Adrenal gland (tissue), 12 donors: Measurements from ENCODE around the gene KDR. TPM values are rescaled to one million over a fixed set of nuclear protein-coding genes. Genes with fewer than 3 reads are reported as not detected.
A peak's percentile ranks its signal among the peaks of the same experiment; 100 is the strongest.

ENCODE experiments used
- DNase-seq, 7 donors: peaks; one replicate each; pipeline ENCODE4 v3.0.0-alpha.2; 2019 to 2020
- H3K27ac ChIP-seq, 5 donors: fragments of 200-600 bp; sonication (generic) in 4 of 5; 1 replicate in 3 of 5; 2 replicates in 2 of 5; pipeline versions ENCODE4 v1.5.1 to v1.8.0; 2016 to 2020; ENCODE audit warnings: mild to moderate bottlenecking in 1 of 5
- H3K27me3 ChIP-seq: fragments of 200-600 bp; 2 replicates; pipeline ENCODE4 v1.8.0; 2021
- H3K36me3 ChIP-seq, 2 donors: fragments of 200-600 bp; replicated peaks in 1 of 2; 1 replicate in 1 of 2; 2 replicates in 1 of 2; pipeline versions ENCODE4 v1.5.1 to v1.8.0; 2018 to 2022
- H3K4me1 ChIP-seq, 2 donors: fragments of 200-600 bp; replicated peaks in 1 of 2; 1 replicate in 1 of 2; 2 replicates in 1 of 2; pipeline versions ENCODE4 v1.5.1 to v1.8.0; 2018 to 2021
- H3K4me3 ChIP-seq, 4 donors: fragments of 200-600 bp; sonication (generic) in 3 of 4; one replicate each; pipeline ENCODE4 v1.5.1; 2016 to 2018
- H3K9me3 ChIP-seq, 3 donors: fragments of 200-600 bp; sonication (generic) in 1 of 3; replicated peaks in 1 of 3; 1 replicate in 2 of 3; 2 replicates in 1 of 3; pipeline versions ENCODE4 v1.5.1 to v1.8.0; 2016 to 2021
- POLR2A ChIP-seq, 2 donors: fragments of 450-650 bp; IDR thresholded peaks; one replicate each; pipeline ENCODE4 v1.6.1; 2017; ENCODE audit warnings: antibody characterized with exemption in 2 of 2, mild to moderate bottlenecking in 2 of 2, moderate library complexity in 1 of 2
- WGBS, 4 donors: extraction: QIAGEN DNeasy Blood & Tissue Kit in 2 of 4; methylation state at CpG; one replicate each; pipeline versions ENCODE4 v1.1.5 to v1.1.7; 2013 to 2017; 5-methylcytosine and 5-hydroxymethylcytosine counted together
- intact Hi-C, 2 donors: fragments of 100-400 bp; cut with DNase I; formaldehyde crosslinking; loops; one replicate each; pipeline versions ENCODE4 v1.14.1 to v1.15.0; 2022 to 2023
- polyA plus RNA-seq, 3 donors: library from polyadenylated mRNA; stranded (reverse); fragments of 200-250 nt in 2 of 3; fragments of 350-450 nt in 1 of 3; fragmentation: Illumina TruSeq in 1 of 3; extraction: RNeasy Lipid Tissue Mini Kit (QIAGEN cat#74804) in 1 of 3; gene quantifications; one replicate each; pipeline ENCODE4 v1.2.3, GENCODE V29; 2013 to 2014
- total RNA-seq, 9 donors: library from RNA; depleted of rRNA in 4 of 9; stranded (reverse); fragments of >200 nt in 4 of 9; fragments of 120-200 nt in 1 of 9; fragmentation: NEBNext Ultra II Directional in 1 of 9; extraction: Animal tissue kit (Norgen Biotek cat#: 25700) in 1 of 9; gene quantifications; one replicate each; pipeline versions ENCODE4 v1.1.0 to v1.2.4, GENCODE V29; 2013 to 2023
- TF ChIP-seq, protein P1 (sequence below), 6 experiments: fragments of 450-650 bp in 4 of 6; fragments of 200-600 bp in 2 of 6; sonication (generic) in 1 of 6; IDR thresholded peaks; 1 replicate in 5 of 6; 2 replicates in 1 of 6; pipeline versions ENCODE4 v1.5.1 to v1.8.0; 2016 to 2021; ENCODE audit warnings: antibody characterized with exemption in 6 of 6, mild to moderate bottlenecking in 2 of 6, moderate library complexity in 1 of 6
- donor health status: healthy with polysubstance abuse.
- donor health status: Bipolar disorder and iron deficiency.
- donor health status: DM: yes; HTN: yes; CAD: no.
- donor health status: DM: no; HTN: no; CAD: no.
- donor health status: DM: no; HTN: no; CAD: no.
- donor health status: DM: yes; HTN: yes; CAD: no.

The KDR gene
- total and polyA plus RNA-seq, 12 donors, result 5.1 to 69.0 (median 37.7) TPM

DNA sequence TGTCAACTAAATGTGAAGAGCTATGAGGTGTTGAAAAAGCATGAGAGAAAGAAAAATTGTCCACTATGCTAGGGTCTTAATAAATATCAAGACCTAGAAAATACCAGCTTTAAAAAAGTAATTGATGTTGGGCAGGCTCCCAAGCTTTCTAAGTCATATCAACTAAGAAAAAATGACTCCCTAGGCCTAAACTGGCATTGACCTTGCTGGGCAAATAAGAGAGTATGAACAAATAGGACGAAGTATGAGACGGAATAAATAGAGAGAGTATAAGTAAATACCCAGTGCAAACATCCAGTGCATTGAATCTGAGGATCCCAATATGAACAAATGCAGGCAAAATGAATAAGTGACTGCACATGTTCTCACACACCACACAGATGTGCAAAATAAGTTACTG is 3.2 kb downstream of the KDR start:
- WGBS, 4 donors, result 39 to 54% (median 46%) methylated on average over 2 of the region's 2 CpGs
- no peak for DNase-seq
- Histone ChIP-seq H3K27me3 (peaks cover 16% of the 10 kb centered on the region), H3K36me3 (no peaks in the 10 kb centered on the region), H3K4me1 (no peaks in the 10 kb centered on the region), H3K27ac (no peak overlapping the region), H3K9me3 (no peaks in the 10 kb centered on the region), H3K4me3 (peak overlapping the region in 1 of 4 donors; percentile 36)
- no peak for TF ChIP-seq POLR2A (IDR thresholded peaks at IDR 0.05)
- intact Hi-C loops, result no loop called here

DNA sequence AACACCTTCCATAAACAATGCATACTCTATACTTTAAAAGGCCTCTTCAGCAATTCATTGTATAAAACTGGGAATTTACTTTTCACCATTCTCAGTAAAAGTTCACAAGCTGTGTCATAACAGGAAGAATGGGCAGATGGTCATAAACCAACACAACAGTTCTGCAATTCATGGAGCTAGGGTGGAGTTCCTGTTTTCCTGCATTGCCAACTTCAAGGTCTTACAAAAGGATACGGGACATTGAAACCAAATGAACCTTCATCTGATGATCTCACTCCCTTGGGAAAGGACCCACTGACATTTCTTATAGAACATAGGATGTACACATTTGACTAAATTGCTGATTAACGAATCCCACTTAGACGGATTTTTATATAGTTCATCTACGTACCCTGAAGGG is 4.1 kb downstream of the KDR start:
- intact Hi-C loops, result no loop called here
- H3K4me3 ChIP-seq, result peak overlapping the region in 1 of 4 donors; percentile 36
- peak overlapping the region in 1 of 5 donors; percentile 15 for H3K27ac ChIP-seq
- WGBS, 4 donors, result 53 to 67% (median 58%) methylated on average over 4 of the region's 4 CpGs
- H3K4me1 ChIP-seq, result no peaks in the 10 kb centered on the region
- peaks cover 15% of the 10 kb centered on the region for H3K27me3 ChIP-seq
- no peak for DNase-seq
- TF ChIP-seq, protein P1, sequence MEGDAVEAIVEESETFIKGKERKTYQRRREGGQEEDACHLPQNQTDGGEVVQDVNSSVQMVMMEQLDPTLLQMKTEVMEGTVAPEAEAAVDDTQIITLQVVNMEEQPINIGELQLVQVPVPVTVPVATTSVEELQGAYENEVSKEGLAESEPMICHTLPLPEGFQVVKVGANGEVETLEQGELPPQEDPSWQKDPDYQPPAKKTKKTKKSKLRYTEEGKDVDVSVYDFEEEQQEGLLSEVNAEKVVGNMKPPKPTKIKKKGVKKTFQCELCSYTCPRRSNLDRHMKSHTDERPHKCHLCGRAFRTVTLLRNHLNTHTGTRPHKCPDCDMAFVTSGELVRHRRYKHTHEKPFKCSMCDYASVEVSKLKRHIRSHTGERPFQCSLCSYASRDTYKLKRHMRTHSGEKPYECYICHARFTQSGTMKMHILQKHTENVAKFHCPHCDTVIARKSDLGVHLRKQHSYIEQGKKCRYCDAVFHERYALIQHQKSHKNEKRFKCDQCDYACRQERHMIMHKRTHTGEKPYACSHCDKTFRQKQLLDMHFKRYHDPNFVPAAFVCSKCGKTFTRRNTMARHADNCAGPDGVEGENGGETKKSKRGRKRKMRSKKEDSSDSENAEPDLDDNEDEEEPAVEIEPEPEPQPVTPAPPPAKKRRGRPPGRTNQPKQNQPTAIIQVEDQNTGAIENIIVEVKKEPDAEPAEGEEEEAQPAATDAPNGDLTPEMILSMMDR (IDR thresholded peaks at IDR 0.05), result no peak
- no peak for TF ChIP-seq POLR2A (IDR thresholded peaks at IDR 0.05)
- no peaks in the 10 kb centered on the region for H3K36me3 ChIP-seq
- H3K9me3 ChIP-seq, result no peaks in the 10 kb centered on the region

DNA sequence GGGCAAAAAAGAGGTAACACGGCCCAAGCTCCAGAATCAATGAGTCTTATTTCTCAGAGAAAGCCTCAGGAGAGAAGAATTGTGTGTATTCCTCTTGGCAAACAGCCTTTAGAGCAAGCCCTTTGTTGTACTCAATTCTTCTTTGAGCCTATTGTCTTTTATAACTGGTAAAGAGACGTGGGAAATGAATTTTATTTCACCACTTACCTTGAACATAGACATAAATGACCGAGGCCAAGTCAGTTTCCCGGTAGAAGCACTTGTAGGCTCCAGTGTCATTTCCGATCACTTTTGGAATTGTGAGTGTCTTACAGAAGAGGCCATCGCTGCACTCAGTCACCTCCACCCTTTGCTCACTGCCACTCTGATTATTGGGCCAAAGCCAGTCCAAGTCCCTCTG is 7.0 kb downstream of the KDR start:
- intact Hi-C loops, result no loop called here
- WGBS, 4 donors, result 67 to 70% (median 69%) methylated on average over 6 of the region's 6 CpGs

DNA sequence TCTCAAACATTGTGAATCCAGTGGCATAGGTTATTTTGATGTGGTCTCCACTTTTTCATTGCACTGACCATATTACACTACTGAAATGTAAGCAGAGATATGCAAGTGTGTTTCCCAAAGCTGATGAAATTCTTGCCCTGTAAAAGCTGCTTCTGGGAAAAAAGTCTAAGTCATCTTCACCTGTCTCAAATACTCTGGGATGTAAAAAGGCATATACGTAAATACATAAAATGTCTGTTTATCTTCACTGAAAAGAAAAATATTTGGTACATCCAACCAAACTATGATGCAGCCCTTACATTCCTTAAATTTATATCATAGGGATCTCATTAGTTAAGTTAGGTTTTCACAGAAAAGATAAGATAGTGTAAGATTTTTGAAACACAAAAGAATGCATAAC is 7.9 kb downstream of the KDR start:
- Histone ChIP-seq H3K27me3 (no peaks in the 10 kb centered on the region), H3K4me1 (no peaks in the 10 kb centered on the region), H3K9me3 (no peaks in the 10 kb centered on the region), H3K27ac (no peak overlapping the region), H3K36me3 (no peaks in the 10 kb centered on the region), H3K4me3 (no peak overlapping the region)
- TF ChIP-seq, protein P1 (IDR thresholded peaks at IDR 0.05), result no peak
- no peak for TF ChIP-seq POLR2A (IDR thresholded peaks at IDR 0.05)
- 53 to 69% (median 67%) methylated on average over 1 of the region's 1 CpG for WGBS, 4 donors
- no peak for DNase-seq
- intact Hi-C loops, result no loop called here

More for the DNA sequence above, 7.0 kb downstream of the KDR start:
- Histone ChIP-seq H3K4me1 (no peaks in the 10 kb centered on the region), H3K9me3 (no peaks in the 10 kb centered on the region), H3K27me3 (no peaks in the 10 kb centered on the region), H3K36me3 (no peaks in the 10 kb centered on the region), H3K27ac (no peak overlapping the region), H3K4me3 (no peak overlapping the region)
- peak in 1 of 7 donors; percentile 6 for DNase-seq
- TF ChIP-seq, protein P1 (IDR thresholded peaks at IDR 0.05), result no peak
- TF ChIP-seq POLR2A (IDR thresholded peaks at IDR 0.05), result no peak

DNA sequence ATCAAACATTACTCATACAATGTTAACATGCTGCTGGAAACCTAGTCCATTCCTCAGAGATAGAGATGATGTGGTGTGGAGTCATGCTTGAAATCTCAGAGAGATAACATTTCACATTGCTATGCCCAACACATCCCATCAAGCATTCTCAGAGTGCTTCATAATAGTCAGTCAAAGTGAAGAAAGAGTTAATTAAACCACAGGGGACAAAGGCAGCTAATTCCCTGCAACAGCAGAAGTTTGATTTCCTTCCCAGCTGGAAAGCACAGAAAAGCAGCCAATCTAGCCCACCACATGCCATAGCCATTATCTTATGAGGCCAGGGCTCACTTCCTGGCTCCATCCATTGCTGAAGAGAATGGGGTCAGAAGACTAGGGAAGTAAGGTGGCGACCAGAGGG is 8.9 kb downstream of the KDR start:
- H3K27ac ChIP-seq, result no peak overlapping the region
- WGBS, 4 donors, result 44 to 73% (median 49%) methylated on average over 1 of the region's 1 CpG
- no peaks in the 10 kb centered on the region for H3K27me3 ChIP-seq
- H3K4me3 ChIP-seq, result no peak overlapping the region
- no peaks in the 10 kb centered on the region for H3K4me1 ChIP-seq
- intact Hi-C loops, result no loop called here
- TF ChIP-seq, protein P1 (IDR thresholded peaks at IDR 0.05), result no peak
- H3K9me3 ChIP-seq, result no peaks in the 10 kb centered on the region
- peak in 1 of 7 donors; percentile 3 for DNase-seq
- H3K36me3 ChIP-seq, result no peaks in the 10 kb centered on the region
